GM23248 (cell line): ENCODE data around the gene OOSP2. TPM values are rescaled to one million over a fixed set of nuclear protein-coding genes. Genes with fewer than 3 reads are reported as not detected.
"Not testable (repeated sequence)": the region's sequence is repeated elsewhere in the genome, so short reads cannot be mapped to it uniquely, and the experiment has no call there.

ENCODE experiments used
- DNase-seq: peaks from one replicate; pipeline ENCODE4 v3.0.0-alpha.2; 2015
- H2AFZ ChIP-seq: fragments of 200-600 bp; sonication (generic); 2 replicates; pipeline ENCODE4 v1.6.1; 2016; ENCODE audit warnings: antibody characterized with exemption
- H3F3A ChIP-seq: fragments of 200-600 bp; sonication (generic); 2 replicates; pipeline ENCODE4 v1.6.1; 2016; ENCODE audit warnings: mild to moderate bottlenecking, antibody characterized with exemption, mixed run types; ENCODE audit not compliant: insufficient read depth
- H3K27ac ChIP-seq: fragments of 200-600 bp; sonication (generic); 2 replicates; pipeline ENCODE4 v1.5.1; 2016; ENCODE audit warnings: mild to moderate bottlenecking
- H3K27me3 ChIP-seq: fragments of 200-600 bp; sonication (generic); replicated peaks from 2 replicates; pipeline ENCODE4 v1.6.1; 2016; ENCODE audit warnings: mild to moderate bottlenecking; ENCODE audit not compliant: insufficient read depth
- H3K36me3 ChIP-seq: fragments of 200-600 bp; sonication (generic); 2 replicates; pipeline ENCODE4 v1.6.1; 2016; ENCODE audit warnings: low read depth, mild to moderate bottlenecking
- H3K4me1 ChIP-seq: fragments of 200-600 bp; sonication (generic); 2 replicates; pipeline ENCODE4 v1.6.1; 2016; ENCODE audit warnings: mild to moderate bottlenecking; ENCODE audit not compliant: insufficient read depth
- H3K4me2 ChIP-seq: fragments of 200-600 bp; sonication (generic); one replicate; pipeline ENCODE4 v1.6.1; 2016; ENCODE audit warnings: mild to moderate bottlenecking; ENCODE audit not compliant: unreplicated experiment
- H3K4me3 ChIP-seq: fragments of 200-600 bp; sonication (generic); 2 replicates; pipeline ENCODE4 v1.5.1; 2016; ENCODE audit warnings: mild to moderate bottlenecking
- H3K79me2 ChIP-seq: fragments of 200-600 bp; sonication (generic); 2 replicates; pipeline ENCODE4 v1.6.1; 2016; ENCODE audit warnings: mild to moderate bottlenecking; ENCODE audit not compliant: insufficient read depth
- H3K9ac ChIP-seq: fragments of 200-600 bp; sonication (generic); 2 replicates; pipeline ENCODE4 v1.6.1; 2016; ENCODE audit warnings: mild to moderate bottlenecking
- H3K9me2 ChIP-seq: fragments of 200-600 bp; sonication (generic); 2 replicates; pipeline ENCODE4 v1.6.1; 2016; ENCODE audit warnings: mixed run types, mild to moderate bottlenecking, moderate library complexity; ENCODE audit not compliant: insufficient read depth
- H3K9me3 ChIP-seq: fragments of 200-600 bp; sonication (generic); one replicate; pipeline ENCODE4 v1.6.1; 2017; ENCODE audit warnings: low read depth
- H4K20me1 ChIP-seq: fragments of 200-600 bp; sonication (generic); 2 replicates; pipeline ENCODE4 v1.6.0; 2016; ENCODE audit not compliant: insufficient read depth
- EZH2 ChIP-seq: fragments of 200-600 bp; sonication (generic); IDR thresholded peaks from 2 replicates; pipeline ENCODE4 v1.6.1; 2018; ENCODE audit warnings: antibody characterized with exemption, mild to moderate bottlenecking; ENCODE audit not compliant: insufficient read depth, poor library complexity, severe bottlenecking
- EZH2phosphoT487 ChIP-seq: fragments of 200-600 bp; sonication (generic); IDR thresholded peaks from 2 replicates; pipeline ENCODE4 v1.6.1; 2018; ENCODE audit warnings: antibody characterized with exemption, moderate library complexity, mild to moderate bottlenecking, low read depth; ENCODE audit not compliant: insufficient read depth
- WGBS, 2 experiments: methylation state at CpG; one replicate each; pipeline ENCODE4 v1.1.6; 2015 to 2017; ENCODE audit warnings: low lambda C conversion rate in 2 of 2, low coverage in 1 of 2; ENCODE audit errors: missing lambda C conversion rate in 2 of 2; 5-methylcytosine and 5-hydroxymethylcytosine counted together
- in situ Hi-C: fragments of 300-500 bp; cut with MboI; formaldehyde crosslinking; loops from 2 replicates; pipeline ENCODE4 v1.15.0; 2020
- polyA plus RNA-seq: library from polyadenylated mRNA; unstranded; fragments of >200 nt; fragmentation: Nextera tagmentation; extraction: Ambion mirVana; gene quantifications from 2 replicates; pipeline ENCODE4 v1.2.1, GENCODE V29; 2016
- total RNA-seq: library from RNA; depleted of rRNA; stranded (reverse); fragments of >200 nt; shearing (Covaris generic); gene quantifications from 2 replicates; pipeline ENCODE4 v1.2.3, GENCODE V29; 2014

Gene OOSP2
- total and polyA plus RNA-seq, 2 experiments from 2014 or later: not detected

DNA sequence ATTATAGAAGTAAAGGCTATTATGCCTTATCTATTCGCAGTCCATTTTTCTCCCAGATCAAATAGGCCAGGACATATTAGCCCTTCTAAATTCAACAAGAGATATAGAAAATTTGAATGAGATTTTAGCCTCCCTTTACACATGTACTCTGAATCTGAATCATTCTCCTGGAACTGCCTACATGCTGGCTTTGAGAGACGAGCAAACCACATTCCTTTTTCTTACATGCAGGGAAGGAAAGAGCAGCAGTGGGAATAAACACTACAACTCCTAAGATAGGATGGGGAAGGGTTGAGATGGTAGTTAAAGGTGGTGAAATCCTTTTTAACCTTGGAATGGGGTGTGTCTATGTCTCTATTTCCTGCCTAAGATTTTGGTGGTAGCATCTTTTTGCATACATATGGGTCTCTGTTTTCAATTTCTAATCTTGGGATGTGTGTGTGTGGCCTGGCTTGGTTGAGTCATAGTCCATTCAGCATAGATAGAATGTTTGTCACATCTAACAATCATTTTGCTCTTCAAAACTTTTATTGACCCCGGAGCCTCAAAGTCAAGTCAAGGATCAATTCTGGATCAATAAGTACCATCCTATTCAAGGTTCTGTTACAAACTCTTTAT, 11.1 kb upstream of the OOSP2 start:
- DNase-seq: no peak
- no peaks in the 10 kb centered on the region for H3K9me3 ChIP-seq
- in situ Hi-C loops: no loop called here
- H3K4me2 ChIP-seq: no peak overlapping the region
- no peaks in the 10 kb centered on the region for H4K20me1 ChIP-seq
- H2AFZ ChIP-seq: no peak overlapping the region
- WGBS, 2 experiments: 3 to 7% methylated on average over 3 of the region's 3 CpGs
- no peak overlapping the region for H3K27ac ChIP-seq
- H3K4me1 ChIP-seq: no peaks in the 10 kb centered on the region
- no peaks in the 10 kb centered on the region for H3K27me3 ChIP-seq
- H3K79me2 ChIP-seq: no peaks in the 10 kb centered on the region
- no peak for TF ChIP-seq EZH2
- TF ChIP-seq EZH2phosphoT487: no peak
- no peaks in the 10 kb centered on the region for H3F3A ChIP-seq
- no peaks in the 10 kb centered on the region for H3K9me2 ChIP-seq
- no peaks in the 10 kb centered on the region for H3K36me3 ChIP-seq
- H3K4me3 ChIP-seq: no peak overlapping the region
- H3K9ac ChIP-seq: no peak overlapping the region

DNA sequence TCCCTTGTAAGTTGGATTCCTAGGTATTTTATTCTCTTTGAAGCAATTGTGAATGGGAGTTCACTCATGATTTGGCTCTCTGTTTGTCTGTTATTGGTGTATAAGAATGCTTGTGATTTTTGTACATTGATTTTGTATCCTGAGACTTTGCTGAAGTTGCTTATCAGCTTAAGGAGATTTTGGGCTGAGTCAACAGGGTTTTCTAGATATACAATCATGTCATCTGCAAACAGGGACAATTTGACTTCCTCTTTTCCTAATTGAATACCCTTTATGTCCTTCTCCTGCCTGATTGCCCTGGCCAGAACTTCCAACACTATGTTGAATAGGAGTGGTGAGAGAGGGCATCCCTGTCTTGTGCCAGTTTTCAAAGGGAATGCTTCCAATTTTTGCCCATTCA, 10.2 kb downstream of the OOSP2 start:
- H3K9ac ChIP-seq, H3K4me1 ChIP-seq, H3K4me3 ChIP-seq, H2AFZ ChIP-seq, H3K4me2 ChIP-seq, H3K79me2 ChIP-seq, H3K27me3 ChIP-seq, H3K36me3 ChIP-seq, in situ Hi-C loops, H4K20me1 ChIP-seq, H3K9me3 ChIP-seq, H3K9me2 ChIP-seq, DNase-seq, H3K27ac ChIP-seq, H3F3A ChIP-seq: not testable (repeated sequence)

DNA sequence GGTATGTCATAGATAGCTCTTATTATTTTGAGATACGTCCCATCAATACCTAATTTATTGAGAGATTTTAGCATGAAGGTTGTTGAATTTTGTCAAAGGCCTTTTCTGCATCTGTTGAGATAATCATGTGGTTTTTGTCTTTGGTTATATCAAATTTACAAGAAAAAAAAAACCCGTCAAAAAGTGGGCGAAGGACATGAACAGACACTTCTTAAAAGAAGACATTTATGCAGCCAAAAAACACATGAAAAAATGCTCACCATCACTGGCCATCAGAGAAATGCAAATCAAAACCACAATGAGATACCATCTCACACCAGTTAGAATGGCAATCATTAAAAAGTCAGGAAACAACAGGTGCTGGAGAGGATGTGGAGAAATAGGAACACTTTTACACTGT, 10.6 kb downstream of the OOSP2 start:
- H3K9me2 ChIP-seq, H3K4me1 ChIP-seq, in situ Hi-C loops, DNase-seq, H3F3A ChIP-seq, H3K9me3 ChIP-seq, H3K4me3 ChIP-seq, H3K79me2 ChIP-seq, H3K27me3 ChIP-seq, H2AFZ ChIP-seq, H3K4me2 ChIP-seq, H3K9ac ChIP-seq, H3K27ac ChIP-seq, H3K36me3 ChIP-seq, H4K20me1 ChIP-seq: not testable (repeated sequence)
- 48 to 50% methylated on average over 3 of the region's 3 CpGs for WGBS, 2 experiments

DNA sequence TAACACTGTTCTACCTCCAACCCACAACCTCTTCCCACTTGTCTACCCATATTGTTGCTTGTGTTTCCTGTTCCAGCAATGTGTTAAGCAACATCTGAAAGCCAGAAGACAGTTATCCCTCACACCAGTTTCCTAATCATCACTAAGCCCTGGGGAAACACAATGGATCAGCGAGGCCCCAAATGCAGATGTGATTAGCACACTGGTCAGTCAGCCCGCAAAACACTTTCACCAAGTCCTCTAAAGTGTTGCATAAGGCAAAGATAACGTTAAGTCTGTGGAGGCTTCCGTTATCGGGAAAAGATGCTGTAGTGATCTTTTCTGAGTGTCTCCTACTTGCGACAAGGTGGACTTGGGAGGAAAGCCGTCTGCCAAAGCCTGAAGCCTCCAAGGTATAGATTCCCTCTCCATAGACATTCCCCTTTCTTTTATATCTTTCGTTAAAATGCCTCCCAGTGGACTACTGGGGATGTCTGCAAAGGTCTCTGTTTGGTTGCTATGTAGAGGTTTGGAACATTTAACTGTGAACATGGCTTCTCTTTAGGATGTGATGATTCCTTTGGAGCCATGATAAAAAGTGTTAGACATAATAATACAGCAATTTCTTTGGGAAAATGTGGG, 16.2 kb downstream of the OOSP2 start, which contains the start of gene MS4A3:
Gene MS4A3 (plus strand): TSS at position 317 of the 621 bp plus-strand sequence. CDS start 4,496 bp downstream, outside the sequence.
- no peaks in the 10 kb centered on the region for H3K36me3 ChIP-seq
- H3K27me3 ChIP-seq: no peaks in the 10 kb centered on the region
- no peak within 1 kb of the TSS for H3K9ac ChIP-seq
- H2AFZ ChIP-seq: no peak within 1 kb of the TSS
- H3K79me2 ChIP-seq: no peaks in the 10 kb centered on the region
- H3K4me3 ChIP-seq: no peak within 1 kb of the TSS
- 31 to 40% methylated on average over 8 of the region's 8 CpGs for WGBS, 2 experiments
- peaks cover 3% of the 10 kb centered on the region for H3K9me3 ChIP-seq
- in situ Hi-C loops: no loop called here
- no peaks in the 10 kb centered on the region for H3K4me1 ChIP-seq
- no peaks in the 10 kb centered on the region for H3K9me2 ChIP-seq
- TF ChIP-seq EZH2phosphoT487: no peak
- no peak for TF ChIP-seq EZH2
- no peak for DNase-seq
- no peak within 1 kb of the TSS for H3K4me2 ChIP-seq
- no peaks in the 10 kb centered on the region for H3F3A ChIP-seq
- no peak within 1 kb of the TSS for H3K27ac ChIP-seq
- H4K20me1 ChIP-seq: no peaks in the 10 kb centered on the region

DNA sequence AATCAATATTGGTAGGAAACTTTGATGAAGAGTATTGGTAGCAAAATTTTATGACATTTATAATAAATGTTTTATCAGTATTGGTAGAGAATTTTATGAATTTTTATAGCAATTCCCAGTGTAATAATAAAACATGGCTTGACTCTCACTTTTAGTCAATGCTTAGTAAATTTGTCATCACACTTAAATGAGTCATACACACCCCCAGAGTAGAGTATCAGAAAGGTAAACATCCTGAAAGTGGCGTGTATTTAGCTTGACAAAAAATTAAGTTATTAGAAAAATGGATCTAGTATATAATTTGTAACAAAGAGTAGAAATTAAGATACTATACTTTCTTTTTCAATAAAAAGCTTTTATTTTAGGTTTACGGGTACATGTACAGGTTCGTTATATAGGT, 18.8 kb downstream of the OOSP2 start:
- H2AFZ ChIP-seq: no peak overlapping the region
- no peaks in the 10 kb centered on the region for H3K27me3 ChIP-seq
- H3K4me1 ChIP-seq: no peaks in the 10 kb centered on the region
- 18 to 24% methylated on average over 3 of the region's 3 CpGs for WGBS, 2 experiments
- H4K20me1 ChIP-seq: no peaks in the 10 kb centered on the region
- no peak overlapping the region for H3K9ac ChIP-seq
- in situ Hi-C loops: no loop called here
- H3K9me3 ChIP-seq: peaks cover 3% of the 10 kb centered on the region
- no peak overlapping the region for H3K27ac ChIP-seq
- no peak overlapping the region for H3K4me2 ChIP-seq
- no peak for DNase-seq
- H3K36me3 ChIP-seq: no peaks in the 10 kb centered on the region
- no peaks in the 10 kb centered on the region for H3K79me2 ChIP-seq
- no peak overlapping the region for H3K4me3 ChIP-seq
- no peaks in the 10 kb centered on the region for H3K9me2 ChIP-seq
- no peak for TF ChIP-seq EZH2
- no peak for TF ChIP-seq EZH2phosphoT487
- no peaks in the 10 kb centered on the region for H3F3A ChIP-seq
